Liver (tissue), 3 donors: ENCODE results near the gene NUDCD2.

Experiments
- JUND ChIP-seq, 2 donors: IDR thresholded peaks; 2 replicates each; pipeline ENCODE4 v1.6.1; 2016; ENCODE audit warnings: antibody characterized with exemption in 2 of 2
- MAX ChIP-seq: IDR thresholded peaks from 2 replicates; pipeline ENCODE4 v1.6.1; 2016; ENCODE audit warnings: antibody characterized with exemption
- YY1 ChIP-seq: IDR thresholded peaks from 2 replicates; pipeline ENCODE4 v1.6.1; 2016; ENCODE audit warnings: antibody characterized with exemption, mild to moderate bottlenecking
- TF ChIP-seq, protein P1 (sequence below): fragments of 150-350 bp; IDR thresholded peaks from 2 replicates; pipeline ENCODE4 v1.5.1; 2017; ENCODE audit warnings: improper control_type of control experiment, low read depth, low read length; ENCODE audit not compliant: missing input control
- donor health status: healthy.
- donor health status: healthy.

- TF ChIP-seq, protein P1, sequence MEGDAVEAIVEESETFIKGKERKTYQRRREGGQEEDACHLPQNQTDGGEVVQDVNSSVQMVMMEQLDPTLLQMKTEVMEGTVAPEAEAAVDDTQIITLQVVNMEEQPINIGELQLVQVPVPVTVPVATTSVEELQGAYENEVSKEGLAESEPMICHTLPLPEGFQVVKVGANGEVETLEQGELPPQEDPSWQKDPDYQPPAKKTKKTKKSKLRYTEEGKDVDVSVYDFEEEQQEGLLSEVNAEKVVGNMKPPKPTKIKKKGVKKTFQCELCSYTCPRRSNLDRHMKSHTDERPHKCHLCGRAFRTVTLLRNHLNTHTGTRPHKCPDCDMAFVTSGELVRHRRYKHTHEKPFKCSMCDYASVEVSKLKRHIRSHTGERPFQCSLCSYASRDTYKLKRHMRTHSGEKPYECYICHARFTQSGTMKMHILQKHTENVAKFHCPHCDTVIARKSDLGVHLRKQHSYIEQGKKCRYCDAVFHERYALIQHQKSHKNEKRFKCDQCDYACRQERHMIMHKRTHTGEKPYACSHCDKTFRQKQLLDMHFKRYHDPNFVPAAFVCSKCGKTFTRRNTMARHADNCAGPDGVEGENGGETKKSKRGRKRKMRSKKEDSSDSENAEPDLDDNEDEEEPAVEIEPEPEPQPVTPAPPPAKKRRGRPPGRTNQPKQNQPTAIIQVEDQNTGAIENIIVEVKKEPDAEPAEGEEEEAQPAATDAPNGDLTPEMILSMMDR: no peak
- TF ChIP-seq YY1 (no peak), MAX (no peak), JUND (IDR thresholded peaks at IDR 0.05) (no peak)
These were observed 48.9 kb upstream of the NUDCD2 start for GRCh38 chr5:163508753-163509152.
